K562 (cell line): ENCODE measurements around the gene HEATR1. TPM values are rescaled to one million over a fixed set of nuclear protein-coding genes. Genes with fewer than 3 reads are reported as not detected.

ENCODE experiments used
- ATAC-seq: fragments of 200-7000 bp; cut with Tn5 transposase; 3 replicates; pipeline ENCODE4 v1.9.1; 2020; ENCODE audit warnings: moderate library complexity
- BruUV-seq: library from RNA; stranded (reverse); fragments of 400-500 nt; replicated peaks from 2 replicates; lab custom pipeline; 2021; lab: Mats Ljungman, UMichigan
- CTCF ChIA-PET: fragments of 300-600 bp; formaldehyde crosslinking; extraction: SDS; loops from one replicate; lab custom pipeline; 2021; ENCODE audit warnings: low intra/inter-chr PET ratio; lab: Yijun Ruan, JAX
- POLR2A ChIA-PET: fragments of 300-600, 350-650 bp; sonication (Branson Sonifier 250); formaldehyde crosslinking; extraction: SDS; loops from one replicate; lab custom pipeline; 2021; ENCODE audit warnings: antibody characterized with exemption, inconsistent platforms; lab: Yijun Ruan, JAX
- DNase-seq, 4 experiments: peaks; one replicate each; pipeline versions ENCODE4 v3.0.0 to v3.0.0-alpha.2; 2011 to 2018; ENCODE audit warnings: low spot score in 3 of 4, mixed read lengths in 3 of 4; ENCODE audit errors: extremely low read depth in 1 of 4
- FAIRE-seq: peaks from 2 replicates; lab custom pipeline; 2011; peaks lifted over from hg19 to GRCh38; lab: Jason Lieb, UNC
- H2AFZ ChIP-seq: 2 replicates; pipeline ENCODE4 v1.6.0; 2011; ENCODE audit warnings: low read depth, low read length, control low read depth, inconsistent platforms
- H3K27ac ChIP-seq: fragments of 200-600 bp; 3 replicates; pipeline ENCODE4 v1.8.0; 2011; ENCODE audit warnings: low read depth, mild to moderate bottlenecking, control low read depth, inconsistent platforms, low read length, moderate library complexity, mixed read lengths; ENCODE audit errors: extremely low read depth
- H3K27me3 ChIP-seq, 2 experiments: fragments of 300-600 bp in 1 of 2; 2 replicates in 1 of 2; 3 replicates in 1 of 2; pipeline versions ENCODE4 v1.6.0 to v1.8.0; 2011; ENCODE audit warnings: inconsistent platforms in 2 of 2, low read length in 2 of 2, mild to moderate bottlenecking in 1 of 2, mixed read lengths in 1 of 2, moderate library complexity in 1 of 2; ENCODE audit not compliant: control insufficient read depth in 2 of 2, insufficient read depth in 2 of 2
- H3K36me3 ChIP-seq: fragments of 300-600 bp; 3 replicates; pipeline ENCODE4 v1.8.0; 2011; ENCODE audit warnings: mild to moderate bottlenecking, low read length, inconsistent platforms; ENCODE audit not compliant: control insufficient read depth, insufficient read depth
- H3K4me1 ChIP-seq, 2 experiments: fragments of 200-600 bp in 1 of 2; replicated peaks in 1 of 2; 2 replicates in 1 of 2; 3 replicates in 1 of 2; pipeline versions ENCODE4 v1.5.1 to v1.8.0; 2011; ENCODE audit warnings: inconsistent platforms in 2 of 2, low read length in 2 of 2, mild to moderate bottlenecking in 1 of 2, mixed read lengths in 1 of 2, moderate library complexity in 1 of 2; ENCODE audit not compliant: control insufficient read depth in 2 of 2, insufficient read depth in 2 of 2
- H3K4me2 ChIP-seq: 2 replicates; pipeline ENCODE4 v1.6.1; 2011; ENCODE audit warnings: low read length, control low read depth, inconsistent platforms, mixed read lengths; ENCODE audit not compliant: insufficient read depth
- H3K4me3 ChIP-seq: fragments of 200-600 bp; sonication (generic), shearing (Covaris generic); 2 replicates; pipeline ENCODE4 v1.5.1; 2016; ENCODE audit warnings: control low read depth, inconsistent platforms
- H3K79me2 ChIP-seq: fragments of 200-600 bp; 3 replicates; pipeline ENCODE4 v1.8.0; 2011; ENCODE audit warnings: low read length, inconsistent platforms; ENCODE audit not compliant: control insufficient read depth, insufficient read depth
- H3K9ac ChIP-seq, 2 experiments: 2 replicates each; pipeline versions ENCODE4 v1.6.0 to v1.6.1; 2011; ENCODE audit warnings: low read depth in 2 of 2, low read length in 2 of 2, control low read depth in 1 of 2, inconsistent platforms in 1 of 2, mild to moderate bottlenecking in 1 of 2, mixed read lengths in 1 of 2; ENCODE audit not compliant: insufficient read depth in 1 of 2
- H3K9me1 ChIP-seq: one replicate; pipeline ENCODE4 v1.6.0; 2011; ENCODE audit warnings: inconsistent platforms, mild to moderate bottlenecking, low read length, moderate library complexity; ENCODE audit not compliant: control insufficient read depth, insufficient read depth
- H3K9me3 ChIP-seq: replicated peaks from 2 replicates; pipeline ENCODE4 v1.5.1; 2011; ENCODE audit warnings: low read depth, low read length, inconsistent platforms; ENCODE audit not compliant: control insufficient read depth, insufficient read depth
- H4K20me1 ChIP-seq: replicated peaks from 2 replicates; pipeline ENCODE4 v1.6.1; 2011; ENCODE audit warnings: low read length, inconsistent platforms, mixed read lengths; ENCODE audit not compliant: control insufficient read depth, insufficient read depth
- DEAF1 ChIP-seq: fragments of 450-650 bp; formaldehyde crosslinking; IDR thresholded peaks from 2 replicates; pipeline ENCODE4 v1.4.0; 2020; ENCODE audit warnings: mild to moderate bottlenecking, moderate library complexity
- ETV1 ChIP-seq: fragments of 450-650 bp; conservative IDR thresholded peaks from 2 replicates; pipeline ENCODE4 v1.6.1; 2016; ENCODE audit warnings: missing genetic modification characterization, control low read depth, low read depth, missing compliant biosample characterization
- HMGXB4 ChIP-seq: sonication (generic); formaldehyde crosslinking; IDR thresholded peaks from 2 replicates; pipeline ENCODE4 v1.8.1; 2023; ENCODE audit warnings: mild to moderate bottlenecking, missing genetic modification reagents
- HNRNPLL ChIP-seq: fragments of 200-400 bp; formaldehyde crosslinking; IDR thresholded peaks from 2 replicates; pipeline ENCODE4 v1.6.1; 2017; ENCODE audit warnings: low read length, low read depth, mild to moderate bottlenecking; ENCODE audit not compliant: poor library complexity, severe bottlenecking
- ID3 ChIP-seq, 2 experiments: fragments of 250-450 bp in 1 of 2; fragments of 450-650 bp in 1 of 2; sonication (Bioruptor Pico) in 1 of 2; IDR thresholded peaks; 2 replicates each; pipeline versions ENCODE4 v1.6.1 to v1.8.0; 2016 to 2021; ENCODE audit warnings: mild to moderate bottlenecking in 2 of 2, moderate library complexity in 2 of 2, missing compliant biosample characterization in 1 of 2, missing genetic modification characterization in 1 of 2
- NCOA2 ChIP-seq, 2 experiments: fragments of 450-650 bp; IDR thresholded peaks; 2 replicates each; pipeline ENCODE4 v1.6.1; 2018; ENCODE audit warnings: mild to moderate bottlenecking in 2 of 2, moderate library complexity in 1 of 2; ENCODE audit not compliant: partially characterized antibody in 2 of 2
- TGIF2 ChIP-seq: sonication (generic); formaldehyde crosslinking; IDR thresholded peaks from 2 replicates; pipeline ENCODE4 v1.8.1; 2022; ENCODE audit warnings: mild to moderate bottlenecking, missing genetic modification reagents, moderate library complexity
- USF1 ChIP-seq: sonication (generic); formaldehyde crosslinking; IDR thresholded peaks from 2 replicates; pipeline ENCODE4 v1.9.0; 2022; ENCODE audit warnings: mild to moderate bottlenecking, missing genetic modification reagents
- ZNF583 ChIP-seq: fragments of 250-450 bp; sonication (Bioruptor Pico); IDR thresholded peaks from 2 replicates; pipeline ENCODE4 v1.4.0; 2020
- ZNF644 ChIP-seq: fragments of 200-800 bp; sonication (Bioruptor generic); IDR thresholded peaks from 2 replicates; pipeline ENCODE4 v1.6.1; 2016; ENCODE audit warnings: low read depth, missing genetic modification characterization, missing compliant biosample characterization
- ZNF717 ChIP-seq: fragments of 250-450 bp; sonication (Bioruptor Pico); IDR thresholded peaks from 2 replicates; pipeline ENCODE4 v1.5.0; 2021
- WGBS: fragments of 100-300 bp; shearing (Covaris generic); methylation state at CpG from one replicate; pipeline ENCODE4 v1.1.6; 2016; ENCODE audit warnings: low coverage, mixed read lengths; ENCODE audit not compliant: insufficient coverage; ENCODE audit errors: missing lambda C conversion rate; 5-methylcytosine and 5-hydroxymethylcytosine counted together
- in situ Hi-C: fragments of 300-500 bp; cut with MboI; formaldehyde crosslinking; loops from 4 replicates; pipeline ENCODE4 v1.15.0; 2018; ENCODE audit warnings: inconsistent platforms, mixed read lengths
- intact Hi-C: fragments of 100-400 bp; cut with micrococcal nuclease; formaldehyde crosslinking; loops from 2 replicates; pipeline ENCODE4 v1.14.2; 2022
- polyA plus RNA-seq, 8 experiments: library from polyadenylated mRNA; depleted of rRNA in 4 of 8; stranded (reverse) in 5 of 8; unstranded in 3 of 8; fragments of >200 nt; fragmentation: Nextera tagmentation in 2 of 8; fragmentation: Illumina TruSeq in 1 of 8; extraction: Ambion mirVana in 2 of 8; extraction: Trizol in 1 of 8; gene quantifications; 2 replicates each; pipeline versions ENCODE4 v1.2.1 to v1.2.3, GENCODE V29; 2011 to 2014; ENCODE audit warnings: inconsistent platforms in 1 of 8, missing spikeins in 1 of 8
- total RNA-seq, 7 experiments: library from RNA; depleted of rRNA in 6 of 7; stranded (reverse); fragments of >200 nt in 6 of 7; fragmentation: Illumina TruSeq in 2 of 7; extraction: Trizol in 2 of 7; gene quantifications; 2 replicates each; pipeline versions ENCODE4 v1.2.1 to v1.2.3, GENCODE V29; 2011 to 2021; ENCODE audit warnings: low replicate concordance in 1 of 7

HEATR1 gene
- total and polyA plus RNA-seq, 9 of the 15 experiments (the other 6 are each of a cell fraction or from before 2014, with no cell fraction given): 28.3 to 108 (median 50.9) TPM

- CTCF ChIA-PET: no interaction called here
- Histone ChIP-seq H3K9ac (no peak overlapping the region), H3K9me1 (no peaks in the 10 kb centered on the region), H3K36me3 (peaks cover 98% of the 10 kb centered on the region), H2AFZ (no peak overlapping the region), H3K4me1 (peaks cover 0 to 5% of the 10 kb centered on the region in 2 experiments; a peak in 3 of 5 replicates), H3K27me3 (no peaks in the 10 kb centered on the region), H3K9me3 (no peaks in the 10 kb centered on the region), H4K20me1 (no peaks in the 10 kb centered on the region), H3K4me2 (no peak overlapping the region), H3K27ac (peak overlapping the region; percentile 41; the same call in 2 of the 3 replicates), H3K4me3 (no peak overlapping the region), H3K79me2 (no peaks in the 10 kb centered on the region)
- DNase-seq: peak in 1 of 4 experiments; percentile 33
- ATAC-seq: peak; percentile 58
- intact Hi-C loops (loop anchor here (2.0 kb wide), 1 partner anchor 448 kb away; no protein-coding TSS in a partner anchor), in situ Hi-C loops (no loop called here)
- POLR2A ChIA-PET: interaction anchor here (0.6 to 1.6 kb wide), 7 partner anchors 8 to 1014 kb away, joined by 3 to 11 read pairs (median 3); no protein-coding TSS in a partner anchor
- FAIRE-seq: no peak
- no TSS peak for BruUV-seq
- WGBS: 56% methylated on average over 13 of the region's 13 CpGs
- TF ChIP-seq HNRNPLL (no peak), ETV1 (tag) (peak; percentile 41; the same call in 1 of the 2 replicates), ZNF583 (CRISPR knock-in tag) (no peak), DEAF1 (CRISPR knock-in tag) (peak; percentile 23; the same call in 1 of the 2 replicates), TGIF2 (no peak; the same call in 1 of the 2 replicates), USF1 (CRISPR knock-in tag) (no peak), ZNF644 (tag) (peak; percentile 54), ID3 (CRISPR knock-in tag; IDR thresholded peaks at IDR 0.05) (no peak), ID3 (tag; IDR thresholded peaks at IDR 0.05) (no peak), HMGXB4 (CRISPR knock-in tag) (no peak), ZNF717 (no peak), NCOA2 (IDR thresholded peaks at IDR 0.05; ENCODE audit: partially characterized antibody in 2 of 2) (no peak)
Observed at GRCh38 chr1:236550961-236551851, 53.1 kb downstream of the HEATR1 start.
